ENCODE results near the gene BOLA1.

GRCh38 chr1:149915429-149916192 lies 16.2 kb downstream of the BOLA1 start:
- TF ChIP-seq SMC3 (IDR thresholded peaks at IDR 0.05; ENCODE audit: low read depth, low read length) (no peak), RXRA (IDR thresholded peaks at IDR 0.05; ENCODE audit: borderline replicate concordance, low read depth) (no peak), RAD21 (IDR thresholded peaks at IDR 0.05; ENCODE audit: low read length) (no peak), TEAD4 (IDR thresholded peaks at IDR 0.05; ENCODE audit: borderline replicate concordance, insufficient read depth) (no peak)
- TF ChIP-seq, protein P1, sequence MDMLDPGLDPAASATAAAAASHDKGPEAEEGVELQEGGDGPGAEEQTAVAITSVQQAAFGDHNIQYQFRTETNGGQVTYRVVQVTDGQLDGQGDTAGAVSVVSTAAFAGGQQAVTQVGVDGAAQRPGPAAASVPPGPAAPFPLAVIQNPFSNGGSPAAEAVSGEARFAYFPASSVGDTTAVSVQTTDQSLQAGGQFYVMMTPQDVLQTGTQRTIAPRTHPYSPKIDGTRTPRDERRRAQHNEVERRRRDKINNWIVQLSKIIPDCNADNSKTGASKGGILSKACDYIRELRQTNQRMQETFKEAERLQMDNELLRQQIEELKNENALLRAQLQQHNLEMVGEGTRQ (IDR thresholded peaks at IDR 0.05; ENCODE audit: borderline replicate concordance, low read depth, low read length): no peak
- TF ChIP-seq, protein P2, sequence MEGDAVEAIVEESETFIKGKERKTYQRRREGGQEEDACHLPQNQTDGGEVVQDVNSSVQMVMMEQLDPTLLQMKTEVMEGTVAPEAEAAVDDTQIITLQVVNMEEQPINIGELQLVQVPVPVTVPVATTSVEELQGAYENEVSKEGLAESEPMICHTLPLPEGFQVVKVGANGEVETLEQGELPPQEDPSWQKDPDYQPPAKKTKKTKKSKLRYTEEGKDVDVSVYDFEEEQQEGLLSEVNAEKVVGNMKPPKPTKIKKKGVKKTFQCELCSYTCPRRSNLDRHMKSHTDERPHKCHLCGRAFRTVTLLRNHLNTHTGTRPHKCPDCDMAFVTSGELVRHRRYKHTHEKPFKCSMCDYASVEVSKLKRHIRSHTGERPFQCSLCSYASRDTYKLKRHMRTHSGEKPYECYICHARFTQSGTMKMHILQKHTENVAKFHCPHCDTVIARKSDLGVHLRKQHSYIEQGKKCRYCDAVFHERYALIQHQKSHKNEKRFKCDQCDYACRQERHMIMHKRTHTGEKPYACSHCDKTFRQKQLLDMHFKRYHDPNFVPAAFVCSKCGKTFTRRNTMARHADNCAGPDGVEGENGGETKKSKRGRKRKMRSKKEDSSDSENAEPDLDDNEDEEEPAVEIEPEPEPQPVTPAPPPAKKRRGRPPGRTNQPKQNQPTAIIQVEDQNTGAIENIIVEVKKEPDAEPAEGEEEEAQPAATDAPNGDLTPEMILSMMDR (IDR thresholded peaks at IDR 0.05): no peak
